Measurements from ENCODE around the gene ARHGAP28. TPM values are rescaled to one million over a fixed set of nuclear protein-coding genes. Genes with fewer than 3 reads are reported as not detected.

ARHGAP28 gene
- total RNA-seq, 2 experiments from 2014 or later, result not detected

DNA sequence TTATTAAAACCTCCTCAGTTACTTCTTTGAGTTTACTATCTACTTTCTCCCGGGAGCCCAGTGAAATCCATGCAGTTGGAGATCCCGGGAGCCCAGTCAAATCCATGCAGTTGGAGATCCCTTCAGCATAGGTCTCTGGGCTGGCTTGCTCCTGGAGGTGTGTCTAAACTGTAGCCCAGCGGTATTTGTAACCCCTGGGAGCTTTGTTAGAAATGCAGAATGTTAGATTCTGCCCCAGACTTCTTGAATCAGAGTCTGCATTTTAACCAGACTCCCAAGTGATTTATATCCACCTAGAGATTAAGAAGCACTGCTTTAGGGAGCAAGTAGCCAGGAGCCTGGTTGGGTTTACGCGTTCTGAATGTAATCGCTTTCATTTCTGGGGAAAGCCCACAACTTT lies 54.5 kb downstream of the ARHGAP28 start:
- no peak for TF ChIP-seq CTCF (IDR thresholded peaks at IDR 0.05)
- POLR2A ChIA-PET, result no interaction called here
- Mint-ChIP-seq H3K4me1 (ENCODE audit: low read depth) (no peaks in the 10 kb centered on the region), H3K27me3 (no peaks in the 10 kb centered on the region), H3K27ac (no peak overlapping the region), H3K9me3 (no peaks in the 10 kb centered on the region), H3K4me3 (no peak overlapping the region), H3K36me3 (ENCODE audit: low read depth) (no peaks in the 10 kb centered on the region)
- DNase-seq (no peak), ATAC-seq (no peak)
- CTCF ChIA-PET, result no interaction called here
- intact Hi-C loops (cut with micrococcal nuclease), result no loop called here

GRCh38 chr18:6785001-6785400 lies 55.5 kb downstream of the ARHGAP28 start:
- ChIA-PET POLR2A (no interaction called here), CTCF (no interaction called here)
- Mint-ChIP-seq H3K4me3 (no peak overlapping the region), H3K27ac (no peak overlapping the region), H3K9me3 (no peaks in the 10 kb centered on the region), H3K27me3 (no peaks in the 10 kb centered on the region), H3K36me3 (ENCODE audit: low read depth) (no peaks in the 10 kb centered on the region), H3K4me1 (ENCODE audit: low read depth) (no peaks in the 10 kb centered on the region)
- TF ChIP-seq CTCF (IDR thresholded peaks at IDR 0.05), result no peak
- DNase-seq (no peak), ATAC-seq (no peak)
- intact Hi-C loops (cut with micrococcal nuclease), result no loop called here

GRCh38 chr18:6785411-6785810 lies 55.9 kb downstream of the ARHGAP28 start:
- no peak for ATAC-seq
- no peak for DNase-seq
- no peak overlapping the region for H3K4me3 Mint-ChIP-seq
- no peaks in the 10 kb centered on the region for H3K27me3 Mint-ChIP-seq
- POLR2A ChIA-PET, result no interaction called here
- H3K27ac Mint-ChIP-seq, result no peak overlapping the region
- intact Hi-C loops (cut with micrococcal nuclease), result no loop called here
- H3K9me3 Mint-ChIP-seq, result no peaks in the 10 kb centered on the region
- TF ChIP-seq CTCF (IDR thresholded peaks at IDR 0.05), result no peak
- H3K4me1 Mint-ChIP-seq (ENCODE audit: low read depth), result no peaks in the 10 kb centered on the region
- no peaks in the 10 kb centered on the region for H3K36me3 Mint-ChIP-seq (ENCODE audit: low read depth)
- CTCF ChIA-PET, result no interaction called here

DNA sequence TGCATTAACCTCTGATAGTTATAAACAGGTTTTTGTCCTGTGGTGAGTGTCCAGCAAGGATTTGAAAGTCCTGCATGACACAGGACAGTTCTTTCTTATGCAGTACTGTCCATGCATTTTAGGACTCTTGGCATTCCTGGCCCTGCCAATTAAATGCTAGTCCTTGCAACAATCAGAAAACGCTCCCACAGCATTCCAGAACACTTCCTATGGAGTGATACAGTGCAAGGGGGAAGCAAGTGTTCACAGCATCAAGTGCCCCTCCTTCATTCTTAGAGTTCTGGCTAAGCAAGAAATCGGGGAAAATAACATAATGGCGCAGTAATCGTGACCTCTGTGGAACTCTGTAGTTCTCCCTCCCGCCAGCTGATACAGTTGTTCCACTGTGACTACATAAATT lies 62.9 kb downstream of the ARHGAP28 start:
- no peak for TF ChIP-seq CTCF (IDR thresholded peaks at IDR 0.05)

GRCh38 chr18:6793455-6793854 lies 63.9 kb downstream of the ARHGAP28 start:
- Mint-ChIP-seq H3K27me3 (no peaks in the 10 kb centered on the region), H3K36me3 (ENCODE audit: low read depth) (no peaks in the 10 kb centered on the region), H3K27ac (no peak overlapping the region), H3K4me3 (no peak overlapping the region), H3K9me3 (peaks cover 1% of the 10 kb centered on the region), H3K4me1 (ENCODE audit: low read depth) (no peaks in the 10 kb centered on the region)
- intact Hi-C loops (cut with micrococcal nuclease), result no loop called here
- DNase-seq (no peak), ATAC-seq (no peak)
- CTCF ChIA-PET, result no interaction called here
- POLR2A ChIA-PET, result no interaction called here
- no peak for TF ChIP-seq CTCF (IDR thresholded peaks at IDR 0.05)

More for the DNA sequence above, 62.9 kb downstream of the ARHGAP28 start:
- no peak overlapping the region for H3K4me3 Mint-ChIP-seq
- H3K9me3 Mint-ChIP-seq, result no peaks in the 10 kb centered on the region
- DNase-seq (no peak), ATAC-seq (no peak)
- intact Hi-C loops (cut with micrococcal nuclease), result no loop called here
- ChIA-PET CTCF (no interaction called here), POLR2A (no interaction called here)
- H3K27ac Mint-ChIP-seq, result no peak overlapping the region
- H3K4me1 Mint-ChIP-seq (ENCODE audit: low read depth), result no peaks in the 10 kb centered on the region
- H3K36me3 Mint-ChIP-seq (ENCODE audit: low read depth), result no peaks in the 10 kb centered on the region
- H3K27me3 Mint-ChIP-seq, result no peaks in the 10 kb centered on the region
